Measurements from ENCODE around the gene HIVEP3.

Gene HIVEP3

GRCh38 chr1:41799205-41799604, 119.5 kb downstream of the HIVEP3 start:
- H3K4me3 ChIP-seq (ENCODE audit: low read depth, low read length), result no peak overlapping the region
- TF ChIP-seq MYC (IDR thresholded peaks at IDR 0.05; ENCODE audit: low read depth, low read length) (no peak), MAX (IDR thresholded peaks at IDR 0.05; ENCODE audit: low read depth, low read length) (no peak), CTCF (IDR thresholded peaks at IDR 0.05; ENCODE audit: low read depth, low read length) (no peak)
- DNase-seq (ENCODE audit: low read depth), result no peak

- TF ChIP-seq MAX (IDR thresholded peaks at IDR 0.05; ENCODE audit: low read depth, low read length) (no peak), POLR2A (IDR thresholded peaks at IDR 0.05; ENCODE audit: extremely low read depth, insufficient read length) (no peak), CTCF (IDR thresholded peaks at IDR 0.05; ENCODE audit: low read depth, low read length) (no peak), MYC (IDR thresholded peaks at IDR 0.05; ENCODE audit: low read depth, low read length) (no peak)
- DNase-seq (ENCODE audit: low read depth), result peak; percentile 36
- no peak overlapping the region for H3K4me3 ChIP-seq (ENCODE audit: low read depth, low read length)
Observed at GRCh38 chr1:41795205-41795762, 123.4 kb downstream of the HIVEP3 start.

GRCh38 chr1:41794031-41794430, 124.7 kb downstream of the HIVEP3 start:
- no peak for TF ChIP-seq MYC (IDR thresholded peaks at IDR 0.05; ENCODE audit: low read depth, low read length)
- no peak for TF ChIP-seq CTCF (IDR thresholded peaks at IDR 0.05; ENCODE audit: low read depth, low read length)
- no peak for TF ChIP-seq POLR2A (IDR thresholded peaks at IDR 0.05; ENCODE audit: extremely low read depth, insufficient read length)
- TF ChIP-seq MAX (IDR thresholded peaks at IDR 0.05; ENCODE audit: low read depth, low read length), result no peak
- no peak overlapping the region for H3K4me3 ChIP-seq (ENCODE audit: low read depth, low read length)
- DNase-seq (ENCODE audit: low read depth), result no peak

- DNase-seq (ENCODE audit: low read depth), result no peak
- H3K4me3 ChIP-seq (ENCODE audit: low read depth, low read length), result no peak overlapping the region
- no peak for TF ChIP-seq POLR2A (IDR thresholded peaks at IDR 0.05; ENCODE audit: extremely low read depth, insufficient read length)
- TF ChIP-seq MYC (IDR thresholded peaks at IDR 0.05; ENCODE audit: low read depth, low read length), result no peak
- TF ChIP-seq CTCF (IDR thresholded peaks at IDR 0.05; ENCODE audit: low read depth, low read length), result no peak
- TF ChIP-seq MAX (IDR thresholded peaks at IDR 0.05; ENCODE audit: low read depth, low read length), result no peak
Observed at GRCh38 chr1:41792485-41792770, 126.3 kb downstream of the HIVEP3 start.

- no peak overlapping the region for H3K4me3 ChIP-seq (ENCODE audit: low read depth, low read length)
- TF ChIP-seq CTCF (IDR thresholded peaks at IDR 0.05; ENCODE audit: low read depth, low read length) (no peak), MYC (IDR thresholded peaks at IDR 0.05; ENCODE audit: low read depth, low read length) (no peak), POLR2A (IDR thresholded peaks at IDR 0.05; ENCODE audit: extremely low read depth, insufficient read length) (no peak), MAX (IDR thresholded peaks at IDR 0.05; ENCODE audit: low read depth, low read length) (no peak)
- DNase-seq (ENCODE audit: low read depth), result no peak
Observed at GRCh38 chr1:41791667-41792484, 126.8 kb downstream of the HIVEP3 start.
